ENCODE measurements around the gene GPR34.
"Not testable (repeated sequence)": the region's sequence is repeated elsewhere in the genome, so short reads cannot be mapped to it uniquely, and the experiment has no call there.

GPR34 gene

GRCh38 chrX:41688835-41689234, at the start of gene GPR34:
Gene GPR34, plus strand, starts transcription at chrX:41688973. Its CDS starts 6,661 bp downstream, at chrX:41695634.
- DNase-seq (ENCODE audit: low read depth), result no peak

GRCh38 chrX:41646201-41646600, 42.6 kb upstream of the GPR34 start:
- DNase-seq (ENCODE audit: low read depth), result not testable (repeated sequence)

DNA sequence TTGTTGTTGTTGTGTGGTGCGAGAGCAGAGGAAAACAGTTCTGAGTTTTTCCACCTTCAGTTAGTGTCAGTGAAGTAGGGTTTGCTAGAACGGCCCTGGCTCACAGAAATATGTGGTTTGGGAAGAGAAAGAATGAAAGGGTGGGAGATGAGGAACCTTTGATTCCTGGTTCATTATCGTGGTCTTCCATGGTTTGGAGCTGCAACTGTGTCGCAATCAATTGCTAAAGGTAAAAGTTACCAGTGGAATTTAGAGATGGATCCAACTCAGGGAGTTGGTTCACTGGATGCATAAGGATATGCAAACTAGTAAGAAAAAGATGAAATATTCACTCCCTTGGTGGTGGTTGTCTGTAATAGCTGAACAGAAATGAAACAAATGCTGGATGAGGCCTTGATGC, 35.6 kb upstream of the GPR34 start:
- DNase-seq (ENCODE audit: low read depth), result no peak

- no peak for DNase-seq (ENCODE audit: low read depth)
These were observed 33.7 kb upstream of the GPR34 start for GRCh38 chrX:41655101-41655500.

GRCh38 chrX:41655631-41656030, 33.1 kb upstream of the GPR34 start:
- no peak for DNase-seq (ENCODE audit: low read depth)

DNA sequence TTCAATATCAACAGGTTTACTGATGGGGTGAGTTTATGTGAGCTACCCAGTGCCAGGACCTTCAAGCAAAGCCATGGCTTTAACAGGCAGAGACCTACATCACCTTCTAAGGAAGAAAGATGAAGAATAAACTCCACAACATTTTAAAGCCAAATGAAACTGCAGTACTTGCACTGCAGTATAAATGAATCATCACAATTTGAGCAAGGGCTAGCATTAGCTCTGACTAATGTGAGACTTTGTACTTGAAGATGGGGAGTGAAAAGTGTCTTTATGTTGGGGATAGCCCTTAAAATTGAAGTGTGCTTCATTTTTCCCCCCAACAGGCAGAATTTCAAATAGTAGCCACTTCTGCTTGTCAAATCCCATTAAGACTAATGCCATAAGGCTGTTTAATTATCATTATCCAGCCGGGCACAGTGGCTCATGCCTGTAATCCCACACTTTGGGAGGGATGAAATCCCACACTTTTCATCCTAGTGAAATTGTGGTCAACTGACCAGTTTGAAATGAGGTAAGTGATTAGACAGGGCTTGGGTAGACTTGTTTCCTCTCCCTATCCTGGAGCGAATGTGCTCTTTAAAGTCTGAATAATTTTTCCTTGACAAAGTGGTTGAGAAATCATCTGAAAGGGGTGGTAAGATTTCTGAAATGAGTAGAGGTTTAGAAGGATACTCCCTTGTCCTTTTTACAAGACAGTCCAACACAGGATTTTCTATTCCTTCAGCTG, 27.2 kb upstream of the GPR34 start:
- DNase-seq (ENCODE audit: low read depth), result no peak

GRCh38 chrX:41664375-41664901, 24.3 kb upstream of the GPR34 start:
- DNase-seq (ENCODE audit: low read depth), result no peak

DNA sequence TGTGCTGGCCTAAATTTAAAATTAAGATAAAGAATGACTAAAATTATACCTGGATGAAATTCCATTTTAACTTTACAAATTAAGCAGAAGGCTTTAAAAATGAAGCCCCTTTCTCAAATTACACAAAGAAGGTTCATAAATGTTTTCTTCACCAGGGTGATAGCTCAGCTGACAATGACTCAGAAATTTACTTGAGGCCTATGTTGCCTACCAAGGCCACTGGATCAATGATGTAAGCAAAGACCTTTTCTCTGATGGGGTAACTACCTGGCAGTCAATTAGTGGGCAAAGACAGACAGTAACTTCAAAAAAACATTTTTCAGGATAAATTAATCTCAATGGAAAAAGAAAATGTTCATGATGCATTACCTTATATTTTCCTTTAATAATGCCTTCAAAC, 23.9 kb upstream of the GPR34 start:
- no peak for DNase-seq (ENCODE audit: low read depth)

GRCh38 chrX:41665686-41666085, 23.1 kb upstream of the GPR34 start:
- DNase-seq (ENCODE audit: low read depth), result no peak

GRCh38 chrX:41666251-41666650, 22.5 kb upstream of the GPR34 start:
- DNase-seq (ENCODE audit: low read depth), result no peak

DNA sequence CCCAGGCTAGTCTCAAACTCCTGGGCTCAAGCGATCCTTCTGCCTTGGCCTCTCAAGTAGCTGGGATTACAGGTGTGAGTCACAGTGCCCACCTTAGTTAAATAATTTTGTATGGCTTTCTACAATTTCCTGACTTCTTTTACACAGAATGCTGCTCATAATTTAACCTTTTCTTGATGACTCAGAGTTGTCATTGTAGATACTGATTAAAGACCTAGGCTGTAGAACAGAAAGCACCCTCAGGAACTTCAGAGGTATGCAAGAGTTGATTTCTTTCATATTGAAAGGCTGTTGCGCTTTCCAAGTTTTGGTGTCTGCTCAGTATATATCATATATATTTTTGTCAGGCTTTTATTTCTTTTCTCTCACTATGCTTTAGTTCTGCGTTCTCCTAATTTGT, 21.1 kb upstream of the GPR34 start:
- no peak for DNase-seq (ENCODE audit: low read depth)

DNA sequence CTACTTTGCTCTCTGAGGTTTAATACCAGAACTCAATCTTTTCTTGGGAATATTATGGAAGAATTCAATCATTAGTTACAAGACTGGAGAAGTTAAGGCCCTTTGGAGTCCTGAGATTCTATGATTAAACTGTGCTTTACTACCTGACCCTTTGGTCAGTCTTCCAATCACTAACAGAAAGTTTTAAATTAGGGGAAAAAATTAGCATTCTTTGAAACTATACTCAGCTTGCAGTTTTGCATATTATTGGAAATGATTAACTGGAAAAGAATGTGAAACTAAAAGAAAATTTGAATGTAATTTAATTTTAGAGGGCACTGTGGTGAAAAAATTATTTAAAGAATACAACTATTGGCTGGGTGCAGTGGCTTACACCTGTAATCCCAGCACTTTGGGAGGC, 18.7 kb upstream of the GPR34 start:
- no peak for DNase-seq (ENCODE audit: low read depth)

DNA sequence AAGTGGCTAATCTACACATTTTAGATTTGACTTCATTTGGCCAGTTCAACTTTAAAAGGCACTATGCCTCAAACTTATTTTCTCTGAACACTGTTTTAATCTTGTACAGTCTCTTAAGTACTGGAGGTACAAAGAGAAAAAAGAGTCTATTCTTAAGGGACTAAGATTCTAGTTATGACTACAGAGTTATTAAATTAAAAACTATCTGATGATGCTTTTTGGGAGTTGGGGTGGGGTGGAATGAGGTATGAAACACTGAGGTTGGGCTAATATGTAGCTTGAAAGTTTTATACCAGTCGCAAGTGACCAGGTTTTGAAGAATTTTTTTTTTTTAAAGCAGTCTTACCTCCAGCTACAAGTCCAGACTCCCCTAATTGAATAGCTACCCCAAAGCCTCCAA, 17.7 kb upstream of the GPR34 start:
- no peak for DNase-seq (ENCODE audit: low read depth)

DNA sequence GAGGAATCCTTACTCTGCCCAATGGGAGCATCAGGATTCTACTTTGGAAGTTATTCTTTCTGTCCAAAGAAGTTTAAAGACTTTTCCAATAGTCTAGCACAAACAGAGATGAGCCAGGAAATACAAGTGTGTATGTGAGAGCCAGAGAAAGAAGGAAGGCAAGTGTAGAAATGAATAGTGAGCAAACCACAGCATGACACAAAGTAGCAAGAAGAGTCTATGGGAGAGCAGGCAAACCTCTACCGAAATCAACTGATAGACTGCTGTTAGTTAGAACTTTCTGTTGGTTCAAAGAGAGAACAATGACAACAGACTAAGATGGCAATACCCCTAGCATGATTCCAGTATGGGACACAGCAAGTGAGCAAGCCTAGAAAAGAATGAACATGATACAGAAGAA, 16.1 kb upstream of the GPR34 start:
- DNase-seq (ENCODE audit: low read depth), result no peak

DNA sequence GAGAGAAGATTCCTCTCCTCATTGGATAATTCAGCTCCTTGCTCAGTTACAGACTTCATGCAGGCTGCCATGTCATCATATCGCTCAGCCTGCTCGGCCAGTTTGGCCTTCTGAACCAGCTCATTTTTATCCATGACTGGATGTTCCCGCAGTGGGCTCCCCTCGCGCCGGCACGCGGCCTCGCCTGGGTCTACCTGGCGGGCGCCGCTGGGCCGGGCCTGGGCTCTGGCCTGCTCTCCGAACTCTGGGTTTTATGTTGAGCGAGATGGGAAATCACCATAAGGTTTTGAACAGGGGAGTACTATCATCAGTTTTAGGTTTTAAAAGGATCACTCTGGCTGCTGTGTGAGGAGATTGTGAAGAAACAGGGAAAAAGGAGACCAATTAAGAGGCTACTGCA, 12.4 kb upstream of the GPR34 start:
- DNase-seq (ENCODE audit: low read depth), result not testable (repeated sequence)

GRCh38 chrX:41677183-41678060, 11.4 kb upstream of the GPR34 start:
- no peak for DNase-seq (ENCODE audit: low read depth)

- no peak for DNase-seq (ENCODE audit: low read depth)
These were observed 4.6 kb upstream of the GPR34 start for GRCh38 chrX:41684138-41684537.

GRCh38 chrX:41684940-41685339, 3.8 kb upstream of the GPR34 start:
- no peak for DNase-seq (ENCODE audit: low read depth)

GRCh38 chrX:41686788-41687187, 2.0 kb upstream of the GPR34 start:
- no peak for DNase-seq (ENCODE audit: low read depth)

- no peak for DNase-seq (ENCODE audit: low read depth)
These were observed 617 bp upstream of the GPR34 start for GRCh38 chrX:41688156-41688555.

DNA sequence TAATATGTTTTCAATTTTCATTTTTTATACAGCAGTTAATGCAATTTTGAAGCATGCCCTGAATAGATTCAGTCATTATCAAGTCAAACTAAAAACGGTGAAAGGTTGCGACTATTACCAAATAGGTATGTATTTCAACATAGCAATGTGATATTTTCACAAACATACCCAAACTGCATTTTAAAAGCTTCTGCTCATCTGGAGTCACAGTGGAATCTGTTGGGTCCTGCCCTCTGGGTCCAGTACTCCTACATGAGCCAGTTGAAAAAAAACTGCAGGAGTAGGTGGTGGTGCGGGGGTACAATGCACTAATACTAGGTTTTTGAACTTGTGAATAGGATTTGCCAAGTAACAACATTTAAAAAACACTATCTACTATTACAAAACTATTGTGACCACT, 938 bp downstream of the GPR34 start:
- DNase-seq (ENCODE audit: low read depth), result no peak

DNA sequence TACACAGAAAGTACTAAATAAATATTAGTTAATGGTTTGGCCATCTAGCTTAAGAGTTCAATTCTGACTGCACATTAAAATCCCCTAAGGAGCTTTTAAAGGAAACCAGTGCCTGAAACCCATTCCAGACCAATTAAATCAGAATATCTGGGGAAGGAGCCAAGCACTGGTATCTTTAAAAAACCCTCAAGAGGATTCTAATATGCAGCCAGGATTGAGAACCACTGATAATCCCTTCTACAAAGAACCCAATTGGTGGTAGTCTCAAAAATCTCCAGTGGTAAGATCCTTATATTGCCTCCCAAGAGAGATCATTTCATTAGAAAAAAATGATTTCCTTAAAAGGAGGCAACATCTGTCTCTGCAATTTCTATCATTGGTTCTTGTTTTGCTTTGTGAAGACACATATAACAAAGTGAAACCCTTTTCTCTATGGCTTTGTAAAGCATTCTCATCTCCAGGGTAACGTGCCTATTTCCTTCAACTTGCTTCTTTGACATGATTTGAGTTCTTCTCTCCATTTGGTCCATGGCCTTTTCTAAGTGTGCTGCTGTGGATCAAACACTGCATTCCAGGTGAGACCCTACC, 3.5 kb downstream of the GPR34 start:
- no peak for DNase-seq (ENCODE audit: low read depth)

DNA sequence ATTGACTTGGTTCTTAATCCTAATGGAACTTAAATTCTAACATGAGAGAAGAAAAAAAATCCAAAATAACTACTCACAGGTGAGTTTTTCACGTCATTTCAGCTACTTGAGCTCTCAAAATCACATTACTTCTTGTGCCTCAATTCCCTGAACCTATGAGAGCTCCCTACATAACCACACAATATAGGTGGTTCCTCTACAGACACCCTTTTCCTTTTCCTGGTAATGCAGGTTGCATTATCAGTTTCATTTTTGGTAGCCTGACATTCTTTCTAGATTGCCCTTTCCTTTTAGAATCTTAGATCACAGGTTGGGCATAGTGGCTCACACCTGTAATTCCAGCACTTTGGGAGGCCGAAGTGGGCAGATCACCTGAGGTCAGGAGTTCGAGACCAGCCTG, 4.3 kb downstream of the GPR34 start:
- no peak for DNase-seq (ENCODE audit: low read depth)

Measured in HS-5 (cell line).